ENCODE results near the gene MUC2.

MUC2 gene

DNA sequence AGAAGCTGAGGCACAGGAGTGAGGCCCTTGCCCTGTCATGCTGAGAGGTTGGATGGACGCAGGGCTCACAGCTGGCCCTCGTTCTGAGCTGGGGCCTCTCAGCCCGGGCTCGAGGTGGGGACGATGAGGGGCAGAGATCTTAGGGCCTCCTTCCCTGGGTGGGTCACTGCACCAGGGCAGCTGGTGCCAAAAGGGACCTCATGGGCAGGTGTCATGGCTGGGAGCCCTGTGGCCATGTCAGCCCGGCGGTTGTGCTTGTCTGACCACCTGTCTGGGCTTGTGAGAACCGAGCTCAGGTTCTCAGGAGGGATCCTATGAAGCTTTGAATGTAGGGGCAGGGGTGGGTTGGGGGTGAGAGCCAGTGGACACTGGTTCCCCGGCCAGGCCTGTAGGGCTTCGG lies 36.3 kb upstream of the MUC2 start:
- no peak overlapping the region for H3K27ac ChIP-seq (ENCODE audit: low read depth, low read length)
- no peak overlapping the region for H2AK5ac ChIP-seq (ENCODE audit: low read length)
- no peaks in the 10 kb centered on the region for H3K4me1 ChIP-seq (ENCODE audit: control insufficient read depth in 1 of 2, insufficient read depth in 2 of 2, low read length in 2 of 2)
- no peak overlapping the region for H3K23ac ChIP-seq (ENCODE audit: low read length)
- no peak overlapping the region for H3K14ac ChIP-seq (ENCODE audit: low read length)
- no peak overlapping the region for H2BK5ac ChIP-seq (ENCODE audit: low read depth, low read length, poor library complexity)
- no peaks in the 10 kb centered on the region for H3K27me3 ChIP-seq (ENCODE audit: insufficient read depth, low read length)
- H2BK12ac ChIP-seq (ENCODE audit: low read length): no peak overlapping the region
- no peak overlapping the region for H4K91ac ChIP-seq (ENCODE audit: low read depth, low read length)
- H3K18ac ChIP-seq (ENCODE audit: low read length): no peak overlapping the region
- H2BK120ac ChIP-seq (ENCODE audit: insufficient read depth, low read length, poor library complexity): no peak overlapping the region
- H3K79me1 ChIP-seq (ENCODE audit: low read length): no peaks in the 10 kb centered on the region
- H4K12ac ChIP-seq (ENCODE audit: low read depth, low read length): no peak overlapping the region
- H3K4ac ChIP-seq (ENCODE audit: low read depth, low read length): no peak overlapping the region
- no peak overlapping the region for H4K8ac ChIP-seq (ENCODE audit: low read depth, low read length)
- H3K4me2 ChIP-seq (ENCODE audit: low read length): no peak overlapping the region
- H3K9ac ChIP-seq (ENCODE audit: low read length): no peak overlapping the region
- DNase-seq: no peak
- WGBS (ENCODE audit: extremely low coverage, insufficient coverage, insufficient read length): no CpG with 5 or more reads among the region's 10 CpGs
- no peaks in the 10 kb centered on the region for H3K36me3 ChIP-seq (ENCODE audit: control insufficient read depth in 1 of 2, insufficient read depth in 2 of 2, low read length in 2 of 2)
- no peaks in the 10 kb centered on the region for H3K79me2 ChIP-seq (ENCODE audit: control insufficient read depth, insufficient read depth, low read length, poor library complexity)
- H3K9me3 ChIP-seq (ENCODE audit: insufficient read depth, low read depth, low read length): peaks cover 6% of the 10 kb centered on the region
- H2AFZ ChIP-seq (ENCODE audit: insufficient read depth, low read length, poor library complexity): no peak overlapping the region
- no peak overlapping the region for H3K4me3 ChIP-seq (ENCODE audit: low read depth, low read length)

DNA sequence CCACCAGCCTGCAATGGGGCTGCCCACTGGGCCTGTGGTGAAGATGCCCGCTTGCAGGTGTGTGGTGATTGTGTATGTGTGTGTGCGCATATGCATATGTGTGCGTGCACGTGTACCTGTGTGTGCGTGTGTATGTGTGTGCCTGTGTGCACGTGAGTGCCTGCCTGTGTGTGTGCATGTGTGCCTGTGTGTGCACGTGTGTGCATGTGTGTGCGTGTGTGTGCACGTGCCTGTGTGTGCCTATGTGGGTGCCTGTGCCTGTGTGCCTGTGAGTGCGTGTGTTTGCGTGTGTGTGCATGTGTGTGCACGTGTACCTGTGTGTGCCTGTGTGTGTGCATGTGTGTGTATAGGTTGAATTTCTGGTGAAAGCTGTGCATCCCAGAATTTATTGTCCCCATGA lies 35.8 kb upstream of the MUC2 start:
- no CpG with 5 or more reads among the region's 12 CpGs for WGBS (ENCODE audit: extremely low coverage, insufficient coverage, insufficient read length)
- no peaks in the 10 kb centered on the region for H3K27me3 ChIP-seq (ENCODE audit: insufficient read depth, low read length)

DNA sequence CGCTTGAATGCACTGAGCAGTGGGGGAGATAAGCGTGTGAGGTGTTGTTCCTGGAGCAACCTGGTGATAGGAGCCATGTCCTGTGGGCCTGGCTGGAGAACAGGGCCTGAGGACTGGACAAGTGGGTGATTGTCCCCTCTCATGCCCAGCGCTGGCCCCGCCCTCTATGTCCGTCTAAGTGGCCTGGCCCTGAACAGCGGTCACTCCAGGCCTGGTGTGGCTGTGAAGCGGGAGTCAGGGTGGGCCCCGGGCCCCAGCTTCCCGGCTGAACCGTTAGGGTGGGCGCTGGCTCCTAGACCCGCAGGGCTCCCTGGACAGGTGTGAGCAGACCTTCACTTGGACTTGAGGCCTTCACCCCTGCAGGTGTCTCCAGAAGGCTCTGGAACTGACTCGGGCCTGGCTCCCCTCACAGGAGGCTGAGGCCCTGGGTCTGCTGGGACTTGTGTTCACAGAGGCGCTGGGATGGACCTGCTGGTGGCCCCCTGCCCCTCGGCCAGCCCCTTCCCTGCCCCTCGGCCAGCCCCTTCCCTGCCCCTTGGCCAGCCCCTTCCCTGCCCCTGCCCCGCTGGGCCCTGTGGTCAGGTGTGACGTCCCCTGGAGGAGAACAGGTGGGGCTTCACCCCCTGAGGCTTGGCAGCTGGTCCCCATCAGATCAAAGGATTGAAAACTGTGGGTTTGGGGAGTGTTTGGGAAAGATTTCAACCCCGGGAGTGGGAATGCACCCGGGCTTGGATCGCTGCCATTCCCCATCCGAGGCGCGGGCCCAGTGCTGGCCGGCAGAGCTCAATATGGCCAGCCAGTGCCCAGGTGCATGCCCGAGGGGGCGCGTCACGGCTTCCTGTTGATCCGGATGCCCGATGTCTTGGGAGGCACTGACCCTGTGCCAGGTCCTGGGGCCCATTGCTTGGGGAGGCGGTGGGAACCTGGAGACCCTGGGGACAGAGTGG lies 34.9 kb upstream of the MUC2 start:
- no CpG with 5 or more reads among the region's 32 CpGs for WGBS (ENCODE audit: extremely low coverage, insufficient coverage, insufficient read length)
- Histone ChIP-seq H2AK5ac (ENCODE audit: low read length) (no peak overlapping the region), H2BK120ac (ENCODE audit: insufficient read depth, low read length, poor library complexity) (no peak overlapping the region), H4K91ac (ENCODE audit: low read depth, low read length) (no peak overlapping the region), H3K23ac (ENCODE audit: low read length) (no peak overlapping the region), H3K27me3 (ENCODE audit: insufficient read depth, low read length) (no peaks in the 10 kb centered on the region), H3K79me2 (ENCODE audit: control insufficient read depth, insufficient read depth, low read length, poor library complexity) (no peaks in the 10 kb centered on the region), H2BK5ac (ENCODE audit: low read depth, low read length, poor library complexity) (no peak overlapping the region), H2BK12ac (ENCODE audit: low read length) (no peak overlapping the region), H3K18ac (ENCODE audit: low read length) (no peak overlapping the region), H3K9me3 (ENCODE audit: insufficient read depth, low read depth, low read length) (peaks cover 5% of the 10 kb centered on the region), H3K4ac (ENCODE audit: low read depth, low read length) (no peak overlapping the region), H4K12ac (ENCODE audit: low read depth, low read length) (no peak overlapping the region), H2AFZ (ENCODE audit: insufficient read depth, low read length, poor library complexity) (no peak overlapping the region), H3K27ac (ENCODE audit: low read depth, low read length) (no peak overlapping the region), H3K79me1 (ENCODE audit: low read length) (no peaks in the 10 kb centered on the region), H3K4me3 (ENCODE audit: low read depth, low read length) (no peak overlapping the region), H3K36me3 (ENCODE audit: control insufficient read depth in 1 of 2, insufficient read depth in 2 of 2, low read length in 2 of 2) (no peaks in the 10 kb centered on the region), H3K4me1 (ENCODE audit: control insufficient read depth in 1 of 2, insufficient read depth in 2 of 2, low read length in 2 of 2) (no peaks in the 10 kb centered on the region), H3K14ac (ENCODE audit: low read length) (no peak overlapping the region), H3K9ac (ENCODE audit: low read length) (no peak overlapping the region), H4K8ac (ENCODE audit: low read depth, low read length) (no peak overlapping the region), H3K4me2 (ENCODE audit: low read length) (no peak overlapping the region)
- no peak for DNase-seq

More for the DNA sequence above, 35.8 kb upstream of the MUC2 start:
- Histone ChIP-seq H3K27ac (ENCODE audit: low read depth, low read length) (no peak overlapping the region), H3K18ac (ENCODE audit: low read length) (no peak overlapping the region), H2AK5ac (ENCODE audit: low read length) (no peak overlapping the region), H3K4me3 (ENCODE audit: low read depth, low read length) (no peak overlapping the region), H3K23ac (ENCODE audit: low read length) (no peak overlapping the region), H3K9me3 (ENCODE audit: insufficient read depth, low read depth, low read length) (peaks cover 6% of the 10 kb centered on the region), H2BK5ac (ENCODE audit: low read depth, low read length, poor library complexity) (no peak overlapping the region), H4K8ac (ENCODE audit: low read depth, low read length) (no peak overlapping the region), H3K4ac (ENCODE audit: low read depth, low read length) (no peak overlapping the region), H2BK120ac (ENCODE audit: insufficient read depth, low read length, poor library complexity) (no peak overlapping the region), H3K36me3 (ENCODE audit: control insufficient read depth in 1 of 2, insufficient read depth in 2 of 2, low read length in 2 of 2) (no peaks in the 10 kb centered on the region), H3K79me1 (ENCODE audit: low read length) (no peaks in the 10 kb centered on the region), H3K9ac (ENCODE audit: low read length) (no peak overlapping the region), H2AFZ (ENCODE audit: insufficient read depth, low read length, poor library complexity) (no peak overlapping the region), H3K79me2 (ENCODE audit: control insufficient read depth, insufficient read depth, low read length, poor library complexity) (no peaks in the 10 kb centered on the region), H4K12ac (ENCODE audit: low read depth, low read length) (no peak overlapping the region), H2BK12ac (ENCODE audit: low read length) (no peak overlapping the region), H3K4me2 (ENCODE audit: low read length) (no peak overlapping the region), H3K14ac (ENCODE audit: low read length) (no peak overlapping the region), H4K91ac (ENCODE audit: low read depth, low read length) (no peak overlapping the region), H3K4me1 (ENCODE audit: control insufficient read depth in 1 of 2, insufficient read depth in 2 of 2, low read length in 2 of 2) (no peaks in the 10 kb centered on the region)
- DNase-seq: no peak

DNA sequence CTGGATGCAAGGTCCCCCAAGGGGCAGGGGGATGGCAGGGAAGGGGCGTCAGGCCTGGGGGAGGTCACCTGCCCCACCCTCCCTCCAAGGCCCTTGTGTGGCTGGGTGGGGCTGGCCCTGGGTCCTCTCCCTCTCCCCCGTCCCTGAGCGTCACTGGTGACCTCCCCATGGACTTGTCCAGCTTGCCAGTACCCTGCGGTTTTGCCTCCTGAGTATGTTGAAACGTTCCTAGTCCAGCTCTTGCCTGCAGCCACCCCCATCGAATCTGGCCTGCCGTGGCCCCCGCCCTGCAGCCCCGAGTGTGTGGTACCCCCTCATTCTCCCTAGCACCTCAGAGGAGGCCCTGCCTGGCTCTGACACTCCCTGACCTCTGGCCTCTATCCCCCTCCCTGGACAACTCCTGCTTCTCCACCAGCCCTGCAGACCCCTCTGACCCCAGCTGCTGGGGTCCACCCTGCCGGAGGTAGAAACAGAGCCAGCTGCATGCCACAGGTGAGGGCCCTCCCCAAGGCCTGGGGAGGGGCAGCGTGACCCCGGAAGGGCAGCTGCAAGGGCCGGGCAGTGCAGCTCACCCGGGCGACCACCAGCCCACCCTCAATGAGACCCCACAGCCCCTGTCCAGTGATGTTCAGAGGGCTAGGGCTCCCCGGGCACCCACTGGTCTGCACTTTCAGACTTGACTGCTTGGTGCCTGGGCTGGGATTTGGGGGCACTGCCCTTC lies 34.1 kb upstream of the MUC2 start:
- H3K27ac ChIP-seq (ENCODE audit: low read depth, low read length): no peak overlapping the region
- H3K27me3 ChIP-seq (ENCODE audit: insufficient read depth, low read length): no peaks in the 10 kb centered on the region

More for the DNA sequence above, 34.1 kb upstream of the MUC2 start:
- no peak overlapping the region for H2BK120ac ChIP-seq (ENCODE audit: insufficient read depth, low read length, poor library complexity)
- H3K4me2 ChIP-seq (ENCODE audit: low read length): no peak overlapping the region
- H3K9me3 ChIP-seq (ENCODE audit: insufficient read depth, low read depth, low read length): peaks cover 4% of the 10 kb centered on the region
- H3K4ac ChIP-seq (ENCODE audit: low read depth, low read length): no peak overlapping the region
- WGBS (ENCODE audit: extremely low coverage, insufficient coverage, insufficient read length): no CpG with 5 or more reads among the region's 16 CpGs
- no peak overlapping the region for H4K8ac ChIP-seq (ENCODE audit: low read depth, low read length)
- no peak overlapping the region for H3K18ac ChIP-seq (ENCODE audit: low read length)
- no peak for DNase-seq
- H2BK12ac ChIP-seq (ENCODE audit: low read length): no peak overlapping the region
- no peaks in the 10 kb centered on the region for H3K4me1 ChIP-seq (ENCODE audit: control insufficient read depth in 1 of 2, insufficient read depth in 2 of 2, low read length in 2 of 2)
- no peak overlapping the region for H2AK5ac ChIP-seq (ENCODE audit: low read length)
- no peak overlapping the region for H3K9ac ChIP-seq (ENCODE audit: low read length)
- no peaks in the 10 kb centered on the region for H3K79me2 ChIP-seq (ENCODE audit: control insufficient read depth, insufficient read depth, low read length, poor library complexity)
- no peak overlapping the region for H4K91ac ChIP-seq (ENCODE audit: low read depth, low read length)
- H3K79me1 ChIP-seq (ENCODE audit: low read length): no peaks in the 10 kb centered on the region
- no peak overlapping the region for H2AFZ ChIP-seq (ENCODE audit: insufficient read depth, low read length, poor library complexity)
- H4K12ac ChIP-seq (ENCODE audit: low read depth, low read length): no peak overlapping the region
- H3K4me3 ChIP-seq (ENCODE audit: low read depth, low read length): no peak overlapping the region
- no peak overlapping the region for H3K23ac ChIP-seq (ENCODE audit: low read length)
- H2BK5ac ChIP-seq (ENCODE audit: low read depth, low read length, poor library complexity): no peak overlapping the region
- no peaks in the 10 kb centered on the region for H3K36me3 ChIP-seq (ENCODE audit: control insufficient read depth in 1 of 2, insufficient read depth in 2 of 2, low read length in 2 of 2)
- no peak overlapping the region for H3K14ac ChIP-seq (ENCODE audit: low read length)
